GM19455 (cell line): Measurements from ENCODE around the gene CYP46A1.

Experiments
- ATAC-seq: cut with Tn5 transposase; IDR thresholded peaks from one replicate; pipeline ENCODE4 v1.9.1; 2021; ENCODE audit not compliant: unreplicated experiment

The CYP46A1 gene

GRCh38 chr14:99686557-99687283, 2.6 kb downstream of the CYP46A1 start:
- no peak for ATAC-seq

GRCh38 chr14:99687284-99688209, 3.4 kb downstream of the CYP46A1 start:
- no peak for ATAC-seq

- no peak for ATAC-seq
These were observed 4.1 kb downstream of the CYP46A1 start for GRCh38 chr14:99688210-99688581.

- ATAC-seq = no peak
These were observed 4.5 kb downstream of the CYP46A1 start for GRCh38 chr14:99688629-99689028.

- ATAC-seq = no peak
These were observed 5.5 kb downstream of the CYP46A1 start for GRCh38 chr14:99689266-99690236.

GRCh38 chr14:99690636-99691035, 6.5 kb downstream of the CYP46A1 start:
- no peak for ATAC-seq

GRCh38 chr14:99691111-99691885, 7.2 kb downstream of the CYP46A1 start:
- no peak for ATAC-seq

- no peak for ATAC-seq
These were observed 9.8 kb downstream of the CYP46A1 start for GRCh38 chr14:99693918-99694317.

GRCh38 chr14:99696929-99697328, 12.8 kb downstream of the CYP46A1 start:
- ATAC-seq = no peak

- ATAC-seq = no peak
These were observed 14.1 kb downstream of the CYP46A1 start for GRCh38 chr14:99698236-99698635.

GRCh38 chr14:99698642-99699041, 14.5 kb downstream of the CYP46A1 start:
- no peak for ATAC-seq

- ATAC-seq = no peak
These were observed 15.1 kb downstream of the CYP46A1 start for GRCh38 chr14:99699085-99699760.

GRCh38 chr14:99699861-99700260, 15.8 kb downstream of the CYP46A1 start:
- no peak for ATAC-seq

GRCh38 chr14:99700379-99700778, 16.3 kb downstream of the CYP46A1 start:
- no peak for ATAC-seq

- ATAC-seq = no peak
These were observed 17.2 kb downstream of the CYP46A1 start for GRCh38 chr14:99701260-99701659.

GRCh38 chr14:99702115-99702514, 18.0 kb downstream of the CYP46A1 start:
- ATAC-seq = no peak

GRCh38 chr14:99703381-99703780, 19.3 kb downstream of the CYP46A1 start:
- ATAC-seq = no peak

GRCh38 chr14:99704037-99704436, 19.9 kb downstream of the CYP46A1 start:
- no peak for ATAC-seq

GRCh38 chr14:99706107-99706900, 22.2 kb downstream of the CYP46A1 start:
- ATAC-seq = no peak
